Endothelial cell of umbilical vein (primary cell): ENCODE results near the gene SRPK2.

Experiments
- CTCF ChIP-seq, 2 donors: IDR thresholded peaks; 1 replicate in 1 of 2; 2 replicates in 1 of 2; pipeline ENCODE4 v1.5.1; 2011; ENCODE audit warnings: low read length in 2 of 2, mild to moderate bottlenecking in 2 of 2, moderate library complexity in 2 of 2, control low read depth in 1 of 2, inconsistent platforms in 1 of 2, low read depth in 1 of 2; ENCODE audit not compliant: insufficient read depth in 1 of 2; ENCODE audit errors: extremely low read depth in 1 of 2
- EZH2 ChIP-seq: IDR thresholded peaks from 2 replicates; pipeline ENCODE4 v1.6.1; 2012; ENCODE audit warnings: borderline replicate concordance, low read depth, mild to moderate bottlenecking, moderate library complexity, low read length, inconsistent platforms; ENCODE audit not compliant: severe bottlenecking
- FOS ChIP-seq: IDR thresholded peaks from 2 replicates; pipeline ENCODE4 v1.6.1; 2011; ENCODE audit warnings: mild to moderate bottlenecking, low read length, moderate library complexity, borderline replicate concordance; ENCODE audit not compliant: insufficient read depth
- GATA2 ChIP-seq: IDR thresholded peaks from 2 replicates; pipeline ENCODE4 v1.7.0; 2011; ENCODE audit warnings: low read depth, mild to moderate bottlenecking, moderate library complexity, mixed read lengths, low read length; ENCODE audit not compliant: insufficient read length, insufficient read depth
- JUN ChIP-seq: IDR thresholded peaks from 2 replicates; pipeline ENCODE4 v1.6.1; 2011; ENCODE audit warnings: borderline replicate concordance, low read depth; ENCODE audit not compliant: insufficient read length, insufficient read depth
- MAX ChIP-seq: IDR thresholded peaks from 2 replicates; pipeline ENCODE4 v1.6.1; 2011; ENCODE audit not compliant: insufficient read depth, insufficient read length
- MYC ChIP-seq: IDR thresholded peaks from one replicate; pipeline ENCODE4 v1.6.1; 2011; ENCODE audit warnings: mild to moderate bottlenecking, low read depth, low read length
- POLR2A ChIP-seq: IDR thresholded peaks from 2 replicates; pipeline ENCODE4 v1.6.1; 2012; ENCODE audit warnings: low read depth, mild to moderate bottlenecking, control low read depth, low read length
- POLR2AphosphoS5 ChIP-seq: IDR thresholded peaks from 2 replicates; pipeline ENCODE4 v1.6.1; 2012; ENCODE audit warnings: low read depth, mild to moderate bottlenecking, control low read depth, low read length, moderate library complexity; ENCODE audit not compliant: insufficient read depth

GRCh38 chr7:105322655-105323277, 66.0 kb downstream of the SRPK2 start:
- TF ChIP-seq CTCF (IDR thresholded peaks at IDR 0.05; ENCODE audit: extremely low read depth in 1 of 2, insufficient read depth in 1 of 2, low read depth in 1 of 2, low read length in 2 of 2) (no peak), MAX (no peak), EZH2 (no peak), POLR2A (no peak), POLR2AphosphoS5 (no peak), JUN (no peak), MYC (no peak), FOS (no peak), GATA2 (no peak)
